ENCODE results near the gene FOCAD. TPM values are rescaled to one million over a fixed set of nuclear protein-coding genes. Genes with fewer than 3 reads are reported as not detected.

FOCAD gene
- total RNA-seq, 1 donor from 2014 or later = 38.4 TPM

DNA sequence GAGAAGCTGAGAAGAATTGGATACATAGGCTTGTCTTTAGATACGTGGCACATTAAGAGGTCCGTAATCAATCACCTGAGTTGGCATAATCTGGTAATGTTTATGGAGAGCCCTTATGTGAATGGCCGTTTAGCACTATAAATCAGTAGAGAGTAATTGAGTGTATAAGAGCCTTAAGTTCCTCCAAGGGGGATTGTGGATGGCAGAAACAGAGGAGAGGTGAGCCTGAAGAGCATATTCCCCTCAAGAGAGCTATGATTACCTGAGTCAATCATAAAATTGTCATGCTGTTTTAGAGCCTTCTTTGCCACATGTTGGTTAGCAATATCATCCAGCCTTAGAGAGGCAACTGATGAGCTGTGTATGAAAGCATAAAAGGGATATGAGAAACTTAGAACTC is 58.8 kb downstream of the FOCAD start:
- Mint-ChIP-seq H3K4me1 (ENCODE audit: unreplicated experiment) (no peaks in the 10 kb centered on the region), H3K27ac (ENCODE audit: unreplicated experiment) (no peak overlapping the region), H3K27me3 (ENCODE audit: unreplicated experiment) (no peaks in the 10 kb centered on the region), H3K36me3 (ENCODE audit: unreplicated experiment) (peaks cover 18% of the 10 kb centered on the region), H3K9me3 (ENCODE audit: unreplicated experiment) (no peaks in the 10 kb centered on the region), H3K4me3 (ENCODE audit: unreplicated experiment) (no peak overlapping the region)
- no peak for TF ChIP-seq CTCF (IDR thresholded peaks at IDR 0.05)
- DNase-seq (ENCODE audit: extremely low spot score, unreplicated experiment) = no peak

GRCh38 chr9:20744036-20744630 is 60.1 kb downstream of the FOCAD start:
- Mint-ChIP-seq H3K9me3 (ENCODE audit: unreplicated experiment) (no peaks in the 10 kb centered on the region), H3K27ac (ENCODE audit: unreplicated experiment) (no peak overlapping the region), H3K4me3 (ENCODE audit: unreplicated experiment) (no peak overlapping the region), H3K4me1 (ENCODE audit: unreplicated experiment) (no peaks in the 10 kb centered on the region), H3K27me3 (ENCODE audit: unreplicated experiment) (no peaks in the 10 kb centered on the region), H3K36me3 (ENCODE audit: unreplicated experiment) (peaks cover 16% of the 10 kb centered on the region)
- no peak for TF ChIP-seq CTCF (IDR thresholded peaks at IDR 0.05)
- no peak for DNase-seq (ENCODE audit: extremely low spot score, unreplicated experiment)

DNA sequence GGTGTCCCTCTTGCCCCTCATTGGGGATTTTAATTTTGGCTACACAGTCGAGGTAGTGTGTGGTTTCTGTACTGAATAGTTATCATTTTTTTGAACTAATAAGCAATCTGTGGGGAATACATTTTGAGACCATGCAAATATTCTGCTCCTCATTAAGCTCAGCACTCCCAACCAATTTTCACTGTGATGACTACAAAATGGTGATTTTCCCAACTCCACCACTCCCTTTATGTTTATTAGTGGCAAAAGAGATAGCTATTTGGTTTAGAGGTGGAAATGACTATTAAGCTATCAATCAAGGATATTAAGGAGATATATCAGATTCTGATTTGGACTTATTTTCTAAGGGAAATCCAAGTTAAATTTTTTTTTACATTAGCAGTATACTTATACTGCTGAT is 62.9 kb downstream of the FOCAD start:
- no peaks in the 10 kb centered on the region for H3K27me3 Mint-ChIP-seq (ENCODE audit: unreplicated experiment)
- no peak for DNase-seq (ENCODE audit: extremely low spot score, unreplicated experiment)
- H3K4me3 Mint-ChIP-seq (ENCODE audit: unreplicated experiment) = no peak overlapping the region
- TF ChIP-seq CTCF (IDR thresholded peaks at IDR 0.05) = no peak
- no peaks in the 10 kb centered on the region for H3K9me3 Mint-ChIP-seq (ENCODE audit: unreplicated experiment)
- H3K27ac Mint-ChIP-seq (ENCODE audit: unreplicated experiment) = no peak overlapping the region
- peaks cover 10% of the 10 kb centered on the region for H3K36me3 Mint-ChIP-seq (ENCODE audit: unreplicated experiment)
- H3K4me1 Mint-ChIP-seq (ENCODE audit: unreplicated experiment) = no peaks in the 10 kb centered on the region

GRCh38 chr9:20749496-20750198 is 65.6 kb downstream of the FOCAD start:
- Mint-ChIP-seq H3K27ac (ENCODE audit: unreplicated experiment) (no peak overlapping the region), H3K4me3 (ENCODE audit: unreplicated experiment) (no peak overlapping the region), H3K4me1 (ENCODE audit: unreplicated experiment) (no peaks in the 10 kb centered on the region), H3K9me3 (ENCODE audit: unreplicated experiment) (no peaks in the 10 kb centered on the region), H3K36me3 (ENCODE audit: unreplicated experiment) (peaks cover 2% of the 10 kb centered on the region), H3K27me3 (ENCODE audit: unreplicated experiment) (no peaks in the 10 kb centered on the region)
- TF ChIP-seq CTCF (IDR thresholded peaks at IDR 0.05) = no peak
- no peak for DNase-seq (ENCODE audit: extremely low spot score, unreplicated experiment)

DNA sequence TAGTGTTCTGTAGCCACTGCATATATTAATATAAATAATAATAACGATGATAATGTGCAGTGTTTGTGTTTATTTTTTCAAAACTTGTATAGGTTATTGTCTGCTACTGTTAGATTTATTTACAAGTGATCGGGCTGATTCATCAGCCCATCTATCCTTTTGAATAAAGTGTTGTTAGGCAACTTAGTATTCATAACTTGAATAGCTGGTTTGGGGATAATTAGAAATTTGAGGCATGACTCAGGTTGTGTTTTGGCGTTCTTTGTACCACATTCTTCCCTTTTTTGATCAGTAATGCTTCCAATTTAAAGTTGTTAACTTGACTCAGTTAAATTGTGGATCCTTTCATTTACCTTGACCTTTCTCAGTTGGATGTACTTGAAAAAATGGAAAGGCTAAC is 69.7 kb downstream of the FOCAD start:
- no peak for DNase-seq (ENCODE audit: extremely low spot score, unreplicated experiment)
- Mint-ChIP-seq H3K4me1 (ENCODE audit: unreplicated experiment) (no peaks in the 10 kb centered on the region), H3K36me3 (ENCODE audit: unreplicated experiment) (peaks cover 11% of the 10 kb centered on the region)

More for the DNA sequence above, 69.7 kb downstream of the FOCAD start:
- Mint-ChIP-seq H3K27me3 (ENCODE audit: unreplicated experiment) (no peaks in the 10 kb centered on the region), H3K4me3 (ENCODE audit: unreplicated experiment) (no peak overlapping the region), H3K27ac (ENCODE audit: unreplicated experiment) (no peak overlapping the region), H3K9me3 (ENCODE audit: unreplicated experiment) (no peaks in the 10 kb centered on the region)
- no peak for TF ChIP-seq CTCF (IDR thresholded peaks at IDR 0.05)

All from osteocyte (in vitro differentiated cells).